Midbrain (tissue), 1 donor: ENCODE measurements around the gene PIK3C2B.

Experiments
- DNase-seq: peaks from one replicate; lab custom pipeline; 2025; lab: John Stamatoyannopoulos, UW

Gene PIK3C2B

DNA sequence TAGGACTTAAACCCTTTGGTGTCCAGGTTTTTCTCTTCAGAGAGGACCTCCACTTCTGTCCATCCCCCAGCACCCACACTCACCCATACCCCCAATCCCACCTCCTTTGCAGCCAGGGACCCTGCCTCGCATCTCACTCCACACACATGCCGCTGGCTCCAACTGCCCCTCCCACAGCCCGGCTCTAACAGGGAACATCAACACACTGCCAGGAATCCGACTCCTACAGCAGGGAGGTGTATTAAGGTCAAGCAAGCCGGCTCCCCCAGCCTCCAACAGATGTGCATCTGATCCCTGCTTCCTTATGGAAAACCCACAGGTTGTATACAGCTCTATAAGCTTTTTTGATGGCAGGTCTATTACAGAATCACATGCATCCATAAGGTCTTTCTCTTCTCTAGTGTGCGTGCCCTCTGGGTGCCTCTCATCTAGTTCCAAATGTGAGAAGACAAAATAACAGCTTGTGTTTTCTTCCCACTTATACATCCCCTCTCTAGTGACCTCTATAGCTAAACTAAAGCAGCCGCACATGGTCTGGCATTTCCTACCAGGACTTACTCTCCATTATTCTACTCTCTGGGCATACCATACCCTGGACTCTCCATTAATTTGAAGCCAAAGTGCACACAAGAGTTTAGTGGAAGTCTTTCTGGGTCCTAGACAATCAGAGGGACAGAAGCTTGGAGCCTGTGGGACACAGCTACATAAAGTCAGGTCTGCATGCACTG is 16.3 kb downstream of the PIK3C2B start:
- no peak for DNase-seq

DNA sequence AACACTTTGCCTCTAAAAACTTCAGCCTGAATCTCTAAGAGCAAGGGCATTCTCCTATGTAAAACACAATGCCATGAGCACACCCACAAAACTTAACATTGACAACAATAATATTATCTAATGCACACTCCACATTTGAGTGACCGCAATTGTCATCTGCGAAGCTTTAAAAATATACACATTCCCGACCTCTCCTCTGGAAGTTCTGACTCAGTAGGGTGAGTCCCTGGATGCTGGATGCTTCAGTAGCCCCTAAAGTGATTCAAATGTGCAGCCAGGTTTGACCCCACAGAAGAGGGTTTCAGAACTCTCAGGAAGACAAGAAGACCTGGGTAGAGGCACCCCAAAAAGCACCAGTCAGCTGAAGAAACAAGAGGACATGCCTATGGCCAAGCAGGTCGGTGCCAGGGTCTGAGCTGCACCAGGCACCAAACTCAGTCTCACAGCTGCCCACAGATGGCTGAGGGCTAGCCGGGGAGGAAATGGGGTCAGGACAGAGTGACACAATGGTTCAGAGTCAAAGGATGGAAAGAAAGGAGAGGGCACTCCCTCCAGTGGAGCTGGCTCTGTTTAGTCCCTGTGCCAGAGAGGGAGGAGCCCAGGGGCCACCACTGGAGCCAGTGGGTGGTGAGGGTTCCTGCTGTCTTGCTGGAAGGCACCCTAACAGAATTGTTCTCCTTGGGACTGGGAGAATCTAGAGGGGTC is 17.4 kb downstream of the PIK3C2B start:
- DNase-seq = peak; percentile 78

- no peak for DNase-seq
Observed at GRCh38 chr1:204476563-204476962, 18.0 kb downstream of the PIK3C2B start.

DNA sequence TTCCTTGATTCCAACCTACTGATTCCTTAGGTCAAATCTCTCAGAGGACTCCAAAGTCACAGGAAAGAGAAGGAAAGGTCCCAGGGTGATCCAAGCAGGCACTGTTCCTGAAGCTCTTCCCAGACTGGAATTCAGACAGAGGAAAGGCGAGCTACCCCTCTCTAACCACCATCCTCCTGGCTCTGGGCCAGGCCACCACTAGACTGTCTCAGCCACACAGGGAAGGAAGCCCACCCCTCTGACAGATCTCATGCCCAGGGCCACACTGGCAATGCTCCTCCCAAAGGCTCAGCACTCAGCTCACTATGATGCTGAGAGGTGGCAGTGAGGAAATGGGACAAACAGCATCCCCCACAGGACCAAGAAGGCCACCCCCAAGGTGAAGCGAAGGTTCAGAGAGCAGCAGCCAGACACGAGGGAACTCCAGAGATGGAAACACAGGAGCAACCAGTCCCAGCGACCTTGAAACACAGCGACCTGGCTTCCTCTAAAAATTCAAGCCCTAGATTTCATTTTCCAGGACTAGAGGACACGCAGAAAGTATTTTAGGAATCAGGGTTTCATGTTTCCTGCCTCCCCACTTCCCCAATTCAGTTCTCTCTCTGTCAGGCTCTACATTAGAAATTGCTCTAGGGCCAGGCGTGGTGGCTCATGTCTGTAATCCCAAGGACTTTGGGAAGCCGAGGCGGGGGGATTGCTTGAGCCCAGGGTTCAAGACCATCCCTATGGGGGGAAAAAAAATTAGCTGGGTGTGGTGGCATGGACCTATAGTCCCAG is 18.8 kb downstream of the PIK3C2B start:
- no peak for DNase-seq

GRCh38 chr1:204473400-204473965 is 21.1 kb downstream of the PIK3C2B start:
- no peak for DNase-seq

DNA sequence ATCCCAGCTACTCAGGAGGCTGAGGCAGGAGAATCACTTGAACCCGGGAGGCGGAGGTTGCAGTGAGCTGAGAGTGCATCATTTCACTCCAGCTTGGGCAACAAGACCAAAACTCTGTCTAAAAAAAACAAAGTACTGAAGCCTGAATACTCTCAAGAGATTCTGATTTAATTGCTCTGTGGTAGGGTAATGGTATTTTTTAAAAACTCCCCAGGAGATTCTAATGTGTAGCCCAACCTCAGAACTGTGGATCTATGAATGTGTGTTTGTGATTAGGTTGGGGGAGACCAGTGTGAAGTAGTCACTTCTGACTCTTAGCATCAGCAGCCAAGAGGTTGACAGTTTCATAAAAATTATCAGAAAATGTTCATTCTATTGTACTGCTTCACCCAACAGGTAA is 21.9 kb downstream of the PIK3C2B start:
- no peak for DNase-seq

- no peak for DNase-seq
Observed at GRCh38 chr1:204471687-204472086, 22.9 kb downstream of the PIK3C2B start.

GRCh38 chr1:204469304-204469703 is 25.3 kb downstream of the PIK3C2B start:
- DNase-seq = no peak

DNA sequence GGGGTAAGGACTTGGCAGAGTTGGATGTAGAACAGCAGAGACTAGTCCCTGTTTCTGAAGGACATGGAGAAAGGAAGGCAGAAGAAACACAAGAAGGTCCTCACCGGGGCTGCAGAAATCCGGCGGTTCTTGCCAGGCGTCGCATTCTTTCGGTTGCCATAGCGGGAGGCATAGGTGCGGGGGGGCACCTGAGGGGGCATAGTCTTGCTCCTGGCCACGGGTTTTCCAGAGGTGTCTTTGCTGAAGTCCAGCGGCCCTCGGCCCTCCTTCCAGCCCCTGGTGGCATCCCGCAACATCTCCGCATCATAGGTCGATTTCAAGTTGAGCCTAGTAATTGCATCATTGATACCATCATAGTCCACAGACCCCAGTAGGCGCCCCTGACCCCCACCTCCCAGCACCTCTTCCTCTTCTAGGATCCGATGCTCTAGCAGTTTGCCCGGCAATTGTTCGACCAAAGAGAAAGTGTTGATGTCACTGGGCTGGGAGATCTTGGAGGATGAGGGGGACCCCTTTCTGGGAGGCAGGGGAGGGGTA is 25.8 kb downstream of the PIK3C2B start:
- DNase-seq = no peak

DNA sequence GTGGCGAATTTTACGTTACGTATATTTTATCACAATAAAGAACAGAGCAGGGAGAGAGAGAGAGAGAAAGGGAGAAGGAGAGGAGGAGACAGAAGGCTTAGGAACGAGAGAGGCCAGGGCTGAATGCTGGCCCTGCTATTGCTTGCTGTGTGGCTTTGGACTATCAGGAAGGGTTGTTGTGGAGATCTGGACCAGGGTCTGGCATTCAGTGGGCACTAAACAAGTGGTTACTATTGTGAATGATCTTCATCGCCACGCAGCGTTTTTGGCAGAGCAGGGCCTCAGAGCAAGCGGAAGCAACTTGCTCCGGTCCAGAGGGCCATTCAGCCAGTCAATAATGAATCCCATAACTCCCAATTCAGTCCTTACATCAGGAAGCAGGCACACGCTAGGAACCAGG is 26.4 kb downstream of the PIK3C2B start:
- DNase-seq = peak; percentile 56

DNA sequence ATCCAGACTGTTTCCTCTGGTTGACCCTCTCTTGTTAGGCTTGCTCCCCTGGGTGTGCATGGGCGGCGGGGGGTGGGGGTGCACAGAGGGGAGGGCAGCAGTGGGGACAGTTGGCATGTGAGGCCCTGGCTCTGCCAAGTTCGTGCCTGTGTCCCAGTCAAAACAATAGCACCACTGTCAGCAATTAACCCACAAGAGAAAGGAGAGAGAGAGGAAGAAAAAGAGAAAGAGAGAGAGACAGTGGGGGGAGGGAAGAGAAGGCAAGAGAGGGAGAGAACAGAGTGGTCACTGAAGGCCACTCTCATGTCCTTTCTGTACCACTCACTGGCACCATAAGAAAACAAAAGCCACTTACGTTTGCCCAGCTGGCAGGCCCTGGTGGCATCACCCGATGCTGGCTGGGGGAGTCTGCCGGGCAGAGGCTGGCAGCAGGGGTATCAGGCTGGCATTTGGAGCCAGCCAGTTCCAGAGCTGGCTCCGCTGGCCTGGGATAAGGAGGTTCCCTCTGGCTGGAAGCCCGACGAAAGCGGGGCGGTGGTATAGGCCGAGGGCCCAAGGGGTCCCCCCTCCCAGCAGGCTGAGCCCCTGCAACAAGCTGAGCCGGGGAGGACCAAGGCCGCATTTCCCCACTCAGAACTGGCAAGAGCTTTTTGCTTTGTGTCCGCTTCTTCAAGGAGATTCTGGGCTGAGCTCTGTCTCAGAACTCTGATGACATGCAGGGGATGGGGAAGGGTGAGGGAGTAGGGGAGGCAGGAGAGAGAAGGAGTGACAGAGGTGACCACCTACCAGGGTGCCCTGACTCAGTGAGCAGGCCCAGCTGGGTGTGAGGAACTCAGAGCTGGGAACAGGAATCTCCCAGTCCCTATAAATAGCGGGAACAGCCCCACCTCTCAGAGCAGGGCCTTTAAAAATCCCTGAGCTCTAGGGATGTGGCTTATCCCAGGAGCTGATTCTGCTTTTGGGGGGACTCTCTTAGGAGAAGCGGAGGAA is 27.9 kb downstream of the PIK3C2B start:
- DNase-seq = peak; percentile 88

DNA sequence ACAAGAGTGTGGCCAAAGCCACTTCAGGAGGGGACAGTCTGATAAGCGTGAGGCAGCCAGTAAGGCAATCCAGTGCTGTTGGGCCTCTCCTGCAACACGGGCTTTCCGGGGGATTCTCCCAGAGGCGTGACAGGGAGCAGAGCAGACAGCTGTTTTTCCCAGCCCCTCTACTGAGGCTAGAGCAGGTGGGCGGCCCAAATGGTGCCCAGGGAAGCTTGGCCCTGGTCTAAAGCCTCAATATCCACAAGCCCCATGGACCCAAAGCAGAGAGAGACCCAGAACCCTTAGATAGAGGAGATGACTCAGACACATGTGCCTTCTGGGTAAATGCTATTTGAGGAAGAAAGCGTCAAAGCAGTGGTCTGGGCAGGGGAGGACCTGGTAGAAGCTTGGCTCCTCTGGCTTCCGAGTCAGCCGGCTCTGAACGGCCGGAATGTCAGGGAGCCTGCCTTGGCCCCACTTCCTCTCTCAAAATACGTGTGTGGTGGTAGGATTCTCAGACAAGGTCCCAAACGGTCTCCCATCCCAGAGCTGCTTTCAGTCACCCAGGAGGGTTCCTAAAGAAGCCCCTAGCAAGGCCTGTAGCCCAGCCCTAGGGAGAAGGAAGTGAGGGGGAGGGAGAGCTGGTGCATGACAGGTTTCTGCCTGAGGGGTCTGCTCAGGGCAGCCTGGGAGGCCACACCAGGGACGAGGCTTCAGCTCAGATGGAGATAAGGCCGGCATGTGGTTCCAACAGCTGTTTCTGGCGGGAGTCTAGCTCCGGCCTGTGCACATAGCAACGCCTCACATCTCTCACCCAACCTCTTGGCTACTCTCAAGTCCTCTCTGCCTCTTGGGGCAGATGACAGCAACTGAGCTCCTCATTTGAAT is 28.8 kb downstream of the PIK3C2B start:
- DNase-seq = no peak

DNA sequence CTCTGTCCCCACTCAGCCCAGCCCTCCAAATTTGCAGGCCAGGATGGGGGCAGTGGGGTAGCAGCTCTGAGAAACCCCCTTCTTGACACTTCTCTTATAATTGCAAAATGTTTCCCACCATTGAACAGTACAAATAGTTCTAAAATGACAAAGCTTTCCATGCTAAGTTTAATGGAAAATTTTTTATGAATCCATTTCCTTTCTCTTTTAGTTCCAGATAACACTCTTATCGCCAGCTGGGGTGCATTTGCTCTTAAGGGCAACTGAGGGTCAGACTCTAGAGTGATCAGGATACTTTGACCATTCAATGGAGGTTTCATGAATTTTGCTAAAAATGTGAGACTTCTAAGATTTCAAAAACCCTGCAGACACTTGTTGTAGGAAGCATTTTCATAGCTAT is 29.9 kb downstream of the PIK3C2B start:
- DNase-seq = no peak

GRCh38 chr1:204464187-204464631 is 30.4 kb downstream of the PIK3C2B start:
- DNase-seq = no peak

DNA sequence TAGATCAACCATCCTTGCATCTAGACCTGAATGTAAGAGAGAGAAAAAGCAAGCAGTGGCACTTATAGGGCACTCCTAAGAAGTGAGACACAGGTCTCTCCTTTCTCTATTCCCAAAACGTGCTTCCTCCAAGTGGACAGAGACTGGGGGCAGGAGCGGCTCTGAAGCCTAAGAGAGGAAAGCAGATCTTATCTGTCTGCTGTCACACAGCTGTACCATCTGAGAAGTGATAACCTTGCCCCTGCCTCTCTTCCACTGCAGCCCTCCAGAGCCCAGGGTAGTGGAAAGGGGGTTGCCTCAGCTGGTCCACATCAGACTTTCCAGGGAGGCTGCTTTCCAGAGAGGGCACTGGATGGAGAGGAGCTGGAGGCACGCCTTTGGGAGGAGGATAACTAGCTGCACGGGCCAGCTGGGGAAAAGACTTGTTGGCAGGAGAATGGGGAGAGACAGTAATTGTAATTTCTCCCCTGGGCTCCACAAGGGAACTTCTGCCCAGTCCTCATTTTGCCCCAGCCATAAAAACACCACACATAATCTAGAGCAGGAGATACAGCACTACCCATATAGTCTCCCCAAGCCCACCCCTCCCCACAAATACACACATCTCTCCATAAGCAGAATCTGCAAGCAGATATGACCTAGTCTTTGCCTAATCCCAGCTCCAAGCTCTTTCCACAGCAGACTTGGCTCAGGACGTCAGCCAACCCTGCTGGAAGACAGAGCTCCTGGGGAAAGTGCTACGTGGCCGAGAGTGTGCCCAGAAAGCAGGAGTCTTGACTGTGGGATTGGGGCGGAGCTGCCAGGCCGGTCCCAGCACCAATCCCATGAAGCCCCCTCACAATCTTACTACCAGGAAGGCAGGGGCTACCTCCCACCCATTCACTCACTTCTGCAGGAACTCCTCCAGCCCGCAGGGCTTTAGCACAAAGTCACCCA is 31.2 kb downstream of the PIK3C2B start:
- no peak for DNase-seq

- DNase-seq = no peak
Observed at GRCh38 chr1:204462229-204462561, 32.4 kb downstream of the PIK3C2B start.

GRCh38 chr1:204461331-204462228 is 33.0 kb downstream of the PIK3C2B start:
- DNase-seq = no peak

DNA sequence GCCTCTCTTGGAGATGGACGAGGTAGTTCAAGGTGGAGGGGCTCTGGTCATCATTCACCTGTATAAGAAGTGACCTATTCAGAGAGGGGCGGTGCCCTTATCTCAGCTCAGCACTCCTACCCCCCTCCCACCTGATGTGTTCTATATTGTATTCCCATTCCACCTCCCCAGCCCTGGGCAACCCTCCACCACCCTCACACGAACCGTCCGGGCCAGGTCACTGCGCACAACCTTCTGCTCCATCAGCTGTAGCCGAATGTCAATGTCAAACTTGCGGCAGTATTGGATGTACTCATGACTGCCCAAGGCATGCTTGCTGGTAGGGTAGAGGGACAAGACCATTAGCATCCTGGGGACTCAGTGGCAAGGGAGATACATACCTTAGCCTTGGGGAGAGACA is 34.3 kb downstream of the PIK3C2B start:
- DNase-seq = no peak
